Measurements from ENCODE around the gene TNK2. TPM values are rescaled to one million over a fixed set of nuclear protein-coding genes. Genes with fewer than 3 reads are reported as not detected.

TNK2 gene
- total RNA-seq, 1 experiment from 2014 or later = 18.2 TPM

DNA sequence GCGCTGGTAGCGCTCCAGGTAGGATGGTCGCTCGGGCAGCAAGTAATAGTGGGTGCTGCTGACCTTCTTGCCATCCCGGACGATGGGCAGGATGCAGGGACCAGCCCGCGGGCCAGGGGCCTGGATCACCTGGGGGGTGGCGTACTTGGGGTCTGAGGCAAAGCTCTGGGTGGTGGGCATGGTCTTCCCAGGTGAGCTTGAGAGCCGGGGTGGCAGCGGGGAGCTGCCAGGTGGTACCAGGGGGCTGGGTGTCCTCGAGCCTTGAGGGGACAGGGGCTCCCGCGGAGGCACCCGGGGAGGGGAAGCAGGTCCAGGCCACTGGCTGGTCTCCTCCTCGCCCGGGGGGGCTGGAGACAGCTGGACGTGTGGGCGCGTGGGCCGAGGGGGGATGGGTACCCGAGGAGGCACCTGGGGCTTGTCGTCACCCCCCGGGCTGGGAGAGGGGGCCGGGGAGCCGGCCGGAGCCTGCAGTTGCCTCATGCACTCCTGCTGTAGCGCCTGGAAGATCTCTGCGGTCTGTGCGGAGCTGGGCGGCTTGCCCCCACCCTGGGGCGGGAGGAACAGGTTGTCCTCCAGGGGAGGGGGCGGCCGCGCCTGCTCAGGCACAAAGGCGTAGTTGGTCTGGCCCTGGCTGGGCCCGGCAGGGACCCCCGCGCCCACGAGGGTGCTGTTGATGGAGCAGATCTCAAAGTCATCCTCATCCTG, 40.6 kb downstream of the TNK2 start:
- no peak overlapping the region for H3K4me3 ChIP-seq (ENCODE audit: low read depth, low read length, poor library complexity, severe bottlenecking)
- BruUV-seq (replicated peaks) = no TSS peak
- POLR2A ChIA-PET (ENCODE audit: low non-redundant PET) = no interaction called here
- no peaks in the 10 kb centered on the region for H3K4me1 ChIP-seq (ENCODE audit: insufficient read depth, low read length, poor library complexity, severe bottlenecking)
- H3K27ac ChIP-seq (ENCODE audit: low read depth, low read length, poor library complexity, severe bottlenecking) = no peak overlapping the region
- no peaks in the 10 kb centered on the region for H3K36me3 ChIP-seq (ENCODE audit: insufficient read depth, low read length, poor library complexity, severe bottlenecking)
- H3K27me3 ChIP-seq (replicated peaks; ENCODE audit: insufficient read depth, low read depth, low read length, poor library complexity) = no peaks in the 10 kb centered on the region
- CTCF ChIA-PET = no interaction called here
- H3K9me3 ChIP-seq (ENCODE audit: low read depth, low read length, poor library complexity, severe bottlenecking) = no peaks in the 10 kb centered on the region
- DNase-seq (ENCODE audit: low spot score) = no peak
- intact Hi-C loops (cut with micrococcal nuclease; ENCODE audit: unreplicated experiment) = no loop called here
- TF ChIP-seq CTCF (conservative IDR thresholded peaks at IDR 0.05; ENCODE audit: low read depth, low read length) (no peak), EZH2 (IDR thresholded peaks at IDR 0.05; ENCODE audit: borderline replicate concordance, low read depth, low read length, poor library complexity, severe bottlenecking) (no peak)

GRCh38 chr3:195866686-195867511, 41.5 kb downstream of the TNK2 start:
- TF ChIP-seq EZH2 (IDR thresholded peaks at IDR 0.05; ENCODE audit: borderline replicate concordance, low read depth, low read length, poor library complexity, severe bottlenecking) (no peak), CTCF (conservative IDR thresholded peaks at IDR 0.05; ENCODE audit: low read depth, low read length) (no peak)
- Histone ChIP-seq H3K36me3 (ENCODE audit: insufficient read depth, low read length, poor library complexity, severe bottlenecking) (no peaks in the 10 kb centered on the region), H3K4me1 (ENCODE audit: insufficient read depth, low read length, poor library complexity, severe bottlenecking) (no peaks in the 10 kb centered on the region), H3K27me3 (replicated peaks; ENCODE audit: insufficient read depth, low read depth, low read length, poor library complexity) (no peaks in the 10 kb centered on the region), H3K27ac (ENCODE audit: low read depth, low read length, poor library complexity, severe bottlenecking) (no peak overlapping the region), H3K4me3 (ENCODE audit: low read depth, low read length, poor library complexity, severe bottlenecking) (no peak overlapping the region), H3K9me3 (ENCODE audit: low read depth, low read length, poor library complexity, severe bottlenecking) (no peaks in the 10 kb centered on the region)
- BruUV-seq (replicated peaks) = no TSS peak
- ChIA-PET CTCF (no interaction called here), POLR2A (ENCODE audit: low non-redundant PET) (no interaction called here)
- intact Hi-C loops (cut with micrococcal nuclease; ENCODE audit: unreplicated experiment) = no loop called here
- DNase-seq (ENCODE audit: low spot score) = no peak

DNA sequence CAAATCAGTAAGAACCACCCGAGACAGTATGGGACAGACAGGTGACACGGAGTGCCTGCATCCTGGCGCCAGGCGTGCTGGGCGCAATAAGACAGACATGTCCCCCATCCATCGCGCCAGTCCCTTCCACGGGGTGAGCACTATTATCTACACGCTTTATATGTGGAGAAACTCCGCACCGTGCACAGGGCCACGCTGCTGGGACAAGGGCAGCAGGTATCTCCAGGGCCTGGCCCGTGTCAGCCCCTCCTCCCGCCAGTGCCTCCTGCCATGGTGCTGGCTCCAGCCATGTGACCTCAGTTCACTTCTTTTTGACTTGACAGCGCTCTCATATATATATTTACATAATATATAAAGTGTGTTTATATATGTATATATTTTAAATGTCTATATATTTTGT, 42.6 kb downstream of the TNK2 start:
- Histone ChIP-seq H3K4me1 (ENCODE audit: insufficient read depth, low read length, poor library complexity, severe bottlenecking) (no peaks in the 10 kb centered on the region), H3K27ac (ENCODE audit: low read depth, low read length, poor library complexity, severe bottlenecking) (no peak overlapping the region), H3K4me3 (ENCODE audit: low read depth, low read length, poor library complexity, severe bottlenecking) (no peak overlapping the region), H3K36me3 (ENCODE audit: insufficient read depth, low read length, poor library complexity, severe bottlenecking) (no peaks in the 10 kb centered on the region), H3K27me3 (replicated peaks; ENCODE audit: insufficient read depth, low read depth, low read length, poor library complexity) (no peaks in the 10 kb centered on the region), H3K9me3 (ENCODE audit: low read depth, low read length, poor library complexity, severe bottlenecking) (no peaks in the 10 kb centered on the region)
- TF ChIP-seq EZH2 (IDR thresholded peaks at IDR 0.05; ENCODE audit: borderline replicate concordance, low read depth, low read length, poor library complexity, severe bottlenecking) = no peak
- TF ChIP-seq CTCF (conservative IDR thresholded peaks at IDR 0.05; ENCODE audit: low read depth, low read length) = no peak
- ChIA-PET POLR2A (ENCODE audit: low non-redundant PET) (no interaction called here), CTCF (no interaction called here)
- intact Hi-C loops (cut with micrococcal nuclease; ENCODE audit: unreplicated experiment) = no loop called here
- no peak for DNase-seq (ENCODE audit: low spot score)
- BruUV-seq (replicated peaks) = no TSS peak

All from A673 (cell line).